RWPE1 (cell line): ENCODE measurements around the gene FAM171A2.

Experiments used
- CTCF ChIA-PET: fragments of 350-600 bp; sonication (Branson Sonifier 250); formaldehyde crosslinking; extraction: SDS; loops from one replicate; lab custom pipeline; 2021; lab: Yijun Ruan, JAX
- POLR2A ChIA-PET: fragments of 400-600 bp; formaldehyde crosslinking; extraction: SDS; loops from one replicate; lab custom pipeline; 2020; ENCODE audit warnings: antibody characterized with exemption; ENCODE audit not compliant: low non-redundant PET; lab: Yijun Ruan, JAX
- DNase-seq: peaks from one replicate; pipeline ENCODE4 v3.0.0; 2012; ENCODE audit warnings: low spot score
- H3K27ac ChIP-seq: fragments of 450-650 bp; 2 replicates; pipeline ENCODE4 v1.5.1; 2017
- CTCF ChIP-seq: fragments of 450-650 bp; conservative IDR thresholded peaks from 2 replicates; pipeline ENCODE4 v1.5.1; 2017; ENCODE audit warnings: low read depth, mild to moderate bottlenecking

The FAM171A2 gene

DNA sequence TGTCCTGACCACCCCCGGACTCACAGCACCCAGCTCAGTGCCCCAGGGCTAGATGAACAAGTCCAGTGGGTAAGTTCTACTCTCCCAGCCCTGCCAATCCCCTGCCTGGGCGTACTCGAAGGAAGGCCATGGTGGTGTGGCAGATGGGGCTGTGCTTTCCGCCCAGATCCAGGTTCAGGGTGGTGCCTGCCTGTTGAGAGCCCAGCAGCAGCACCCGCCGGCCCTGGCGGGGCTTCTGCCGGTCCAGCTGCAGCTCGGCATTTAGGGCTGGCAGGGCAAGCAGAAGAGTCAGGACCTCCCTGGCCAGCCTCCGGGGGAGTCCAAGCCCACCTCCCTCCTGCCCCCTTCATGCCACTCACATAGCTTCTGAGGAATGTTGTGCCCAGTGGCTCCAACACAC lies 16.2 kb upstream of the FAM171A2 start:
- no peak for DNase-seq
- no peak overlapping the region for H3K27ac ChIP-seq
- POLR2A ChIA-PET, result no interaction called here
- no peak for TF ChIP-seq CTCF
- CTCF ChIA-PET, result interaction anchor here (0.6 to 0.7 kb wide), 3 partner anchors 171 to 514 kb away, joined by 3 to 7 read pairs (median 4); no protein-coding TSS in a partner anchor

DNA sequence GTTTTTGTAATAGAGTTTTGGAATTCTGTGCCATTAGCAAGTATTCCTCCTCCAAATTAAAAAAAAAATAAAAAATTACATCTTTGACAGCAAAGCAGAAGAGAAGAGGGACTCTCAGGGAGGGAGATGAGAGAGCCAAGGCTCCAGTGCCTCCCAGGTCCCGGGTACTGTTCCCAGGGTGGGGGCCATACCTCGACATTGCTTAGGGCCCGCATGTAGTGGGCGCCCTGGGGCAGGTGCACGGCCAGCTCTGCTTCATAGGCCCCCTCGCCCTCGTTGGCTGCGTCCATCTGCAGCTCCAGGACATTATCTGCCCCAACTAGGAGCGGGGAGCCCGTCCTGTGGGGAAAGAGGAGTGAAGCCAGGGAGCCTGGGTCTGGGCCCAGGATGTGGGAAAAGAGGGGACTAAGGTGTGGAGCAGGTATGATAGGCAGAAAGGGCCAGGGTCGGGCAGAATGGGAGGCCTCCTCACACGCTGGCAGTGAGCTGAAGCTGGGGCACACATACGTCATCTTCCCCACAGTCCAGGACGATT lies 14.6 kb upstream of the FAM171A2 start:
- DNase-seq, result no peak
- H3K27ac ChIP-seq, result no peak overlapping the region
- TF ChIP-seq CTCF, result no peak
- CTCF ChIA-PET, result interaction anchor here (0.9 kb wide), 1 partner anchor 22 kb away, joined by 3 read pairs; no protein-coding TSS in a partner anchor
- POLR2A ChIA-PET, result no interaction called here

GRCh38 chr17:44376779-44377178 lies 13.1 kb upstream of the FAM171A2 start:
- CTCF ChIA-PET, result interaction anchor here (0.5 to 1.0 kb wide), 3 partner anchors 12 to 225 kb away, joined by 3 to 6 read pairs (median 3); partner anchors contain the start of gene FAM171A2

GRCh38 chr17:44376124-44376523 lies 12.5 kb upstream of the FAM171A2 start:
- no peak for DNase-seq
- no peak overlapping the region for H3K27ac ChIP-seq
- TF ChIP-seq CTCF, result peak; percentile 20; the same call in 1 of the 2 replicates
- ChIA-PET POLR2A (interaction anchor here (0.6 to 0.7 kb wide), 2 partner anchors 14 to 154 kb away, joined by 3 to 4 read pairs; no protein-coding TSS in a partner anchor), CTCF (interaction anchor here (0.6 to 1.2 kb wide), 2 partner anchors 13 to 224 kb away, joined by 5 to 6 read pairs; partner anchors contain the start of gene FAM171A2)

More at GRCh38 chr17:44376779-44377178, 13.1 kb upstream of the FAM171A2 start:
- H3K27ac ChIP-seq, result no peak overlapping the region
- POLR2A ChIA-PET, result interaction anchor here (0.6 kb wide), 1 partner anchor 155 kb away, joined by 4 read pairs; no protein-coding TSS in a partner anchor
- no peak for DNase-seq
- TF ChIP-seq CTCF, result no peak

GRCh38 chr17:44375196-44376017 lies 11.8 kb upstream of the FAM171A2 start:
- TF ChIP-seq CTCF, result no peak
- ChIA-PET CTCF (interaction anchor here (1.2 kb wide), 1 partner anchor 12 kb away, joined by 5 read pairs; the partner anchor contains the start of gene FAM171A2), POLR2A (no interaction called here)
- no peak for DNase-seq
- H3K27ac ChIP-seq, result no peak overlapping the region

GRCh38 chr17:44374306-44375195 lies 10.9 kb upstream of the FAM171A2 start:
- no peak overlapping the region for H3K27ac ChIP-seq
- TF ChIP-seq CTCF, result no peak
- no peak for DNase-seq
- POLR2A ChIA-PET, result no interaction called here
- CTCF ChIA-PET, result no interaction called here
